Aorta (tissue), 5 donors: ENCODE results near the gene DAZAP1. TPM values are rescaled to one million over a fixed set of nuclear protein-coding genes. Genes with fewer than 3 reads are reported as not detected.

Source experiments
- ATAC-seq: fragments of 200-7000 bp; cut with Tn5 transposase; one replicate; pipeline ENCODE4 v1.9.1; 2022; ENCODE audit warnings: moderate library complexity; ENCODE audit not compliant: low FRiP score
- DNase-seq, 2 donors: peaks; one replicate each; pipeline ENCODE4 v3.0.0-alpha.2; 2020
- H3K27ac ChIP-seq, 2 donors: one replicate each; pipeline ENCODE4 v1.5.1; 2013; ENCODE audit warnings: low read length in 2 of 2, mild to moderate bottlenecking in 2 of 2, moderate library complexity in 2 of 2, control low read depth in 1 of 2, inconsistent platforms in 1 of 2, low read depth in 1 of 2
- H3K27me3 ChIP-seq, 2 donors: one replicate each; pipeline ENCODE4 v1.6.1; 2013; ENCODE audit warnings: control low read depth in 1 of 2, low read length in 1 of 2, mild to moderate bottlenecking in 1 of 2, moderate library complexity in 1 of 2; ENCODE audit not compliant: insufficient read depth in 2 of 2, control insufficient read depth in 1 of 2
- H3K36me3 ChIP-seq, 2 donors: one replicate each; pipeline ENCODE4 v1.6.1; 2013; ENCODE audit warnings: control low read depth in 1 of 2, low read length in 1 of 2, mild to moderate bottlenecking in 1 of 2; ENCODE audit not compliant: insufficient read depth in 2 of 2, control insufficient read depth in 1 of 2
- H3K4me1 ChIP-seq, 2 donors: one replicate each; pipeline ENCODE4 v1.6.1; 2013; ENCODE audit warnings: low read length in 2 of 2, control low read depth in 1 of 2, mild to moderate bottlenecking in 1 of 2, moderate library complexity in 1 of 2; ENCODE audit not compliant: insufficient read depth in 2 of 2, control insufficient read depth in 1 of 2
- H3K4me3 ChIP-seq, 2 donors: one replicate each; pipeline ENCODE4 v1.5.1; 2013; ENCODE audit warnings: low read length in 2 of 2, control low read depth in 1 of 2, mild to moderate bottlenecking in 1 of 2
- H3K9me3 ChIP-seq: one replicate; pipeline ENCODE4 v1.6.1; 2013; ENCODE audit warnings: mild to moderate bottlenecking, low read length; ENCODE audit not compliant: control insufficient read depth
- WGBS, 2 donors: extraction: QIAGEN DNeasy Blood & Tissue Kit; methylation state at CpG; one replicate each; pipeline ENCODE4 v1.1.7; 2013; 5-methylcytosine and 5-hydroxymethylcytosine counted together
- intact Hi-C, 2 donors: fragments of 100-400 bp; cut with DNase I; formaldehyde crosslinking; loops; one replicate each; pipeline versions ENCODE4 v1.14.2 to v1.15.0; 2022
- polyA plus RNA-seq, 2 donors: library from polyadenylated mRNA; stranded (reverse); fragments of 200-250 nt; gene quantifications; one replicate each; pipeline ENCODE4 v1.2.3, GENCODE V29; 2013
- total RNA-seq, 2 donors: library from RNA; stranded (reverse); fragmentation: NEBNext Ultra II Directional; extraction: Animal tissue kit (Norgen Biotek cat#: 25700); gene quantifications; one replicate each; pipeline ENCODE4 v1.2.1, GENCODE V29; 2021
- donor health status: healthy with polysubstance abuse.
- donor health status: Bipolar disorder and iron deficiency.
- donor health status: DM: no; HTN: no; CAD: no.
- donor health status: DM: no; HTN: no; CAD: no.
- donor health status: DM: yes; HTN: yes; CAD: no.

DAZAP1 gene
- total and polyA plus RNA-seq, 4 donors: 44.8 to 79.0 (median 76.5) TPM

GRCh38 chr19:1389033-1389940, 18.1 kb upstream of the DAZAP1 start:
- intact Hi-C loops: no loop called here
- Histone ChIP-seq H3K9me3 (no peaks in the 10 kb centered on the region), H3K36me3 (peaks cover 3 to 4% of the 10 kb centered on the region in 2 donors), H3K27me3 (no peaks in the 10 kb centered on the region), H3K4me1 (peaks cover 0 to 3% of the 10 kb centered on the region in 2 donors), H3K4me3 (no peak overlapping the region), H3K27ac (no peak overlapping the region)
- WGBS, 2 donors: 90 to 91% methylated on average over 39 of the region's 39 CpGs
- no peak for DNase-seq
- ATAC-seq: no peak

DNA sequence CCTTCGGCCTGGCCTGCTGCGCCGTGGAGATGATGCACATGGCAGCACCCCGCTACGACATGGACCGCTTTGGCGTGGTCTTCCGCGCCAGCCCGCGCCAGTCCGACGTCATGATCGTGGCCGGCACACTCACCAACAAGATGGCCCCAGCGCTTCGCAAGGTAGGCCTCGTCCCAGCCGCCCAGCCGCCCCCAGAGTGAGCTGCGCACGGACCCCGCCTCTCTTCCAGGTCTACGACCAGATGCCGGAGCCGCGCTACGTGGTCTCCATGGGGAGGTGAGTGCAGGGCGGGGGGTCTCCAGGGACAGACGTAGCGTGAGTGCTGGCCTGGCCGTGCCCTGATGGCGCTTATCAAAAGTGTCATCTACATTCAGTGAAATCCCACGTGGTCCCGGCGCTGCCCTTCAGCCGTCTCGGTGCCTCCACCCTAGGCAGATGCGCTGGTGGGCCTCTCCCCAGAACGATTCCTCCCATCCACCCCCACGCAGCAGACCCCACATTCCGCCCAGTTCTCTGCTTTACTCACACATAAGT, 16.4 kb upstream of the DAZAP1 start:
- H3K4me1 ChIP-seq: no peaks in the 10 kb centered on the region
- WGBS, 2 donors: 93 to 95% methylated on average over 42 of the region's 42 CpGs
- no peak overlapping the region for H3K4me3 ChIP-seq
- no peaks in the 10 kb centered on the region for H3K9me3 ChIP-seq
- H3K36me3 ChIP-seq: peaks cover 3 to 4% of the 10 kb centered on the region in 2 donors
- intact Hi-C loops: no loop called here
- H3K27me3 ChIP-seq: no peaks in the 10 kb centered on the region
- ATAC-seq (no peak), DNase-seq (peak in 1 of 2 donors; percentile 74)
- no peak overlapping the region for H3K27ac ChIP-seq

DNA sequence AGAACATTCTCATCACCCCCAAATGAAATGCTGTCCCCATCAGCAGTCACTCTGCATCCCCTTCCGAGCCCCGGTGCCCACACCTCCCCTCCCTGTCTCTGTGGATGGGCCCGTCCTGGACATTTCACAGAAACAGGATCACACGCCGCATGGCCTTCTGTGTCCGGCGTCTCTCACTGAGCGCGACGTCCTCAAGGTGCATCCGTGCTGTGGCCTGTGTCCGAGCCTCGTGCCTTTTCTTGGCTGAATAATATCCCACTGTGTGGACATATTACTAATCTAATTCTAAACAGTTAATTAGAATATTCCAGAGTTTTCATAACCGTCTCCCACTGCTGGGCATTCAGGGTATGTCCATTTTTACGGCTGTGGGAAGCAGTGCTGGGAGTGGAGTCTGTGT, 15.0 kb upstream of the DAZAP1 start:
- no peak overlapping the region for H3K4me3 ChIP-seq
- H3K36me3 ChIP-seq: peaks cover 3 to 4% of the 10 kb centered on the region in 2 donors
- H3K27ac ChIP-seq: no peak overlapping the region
- WGBS, 2 donors: 92 to 94% methylated on average over 15 of the region's 15 CpGs
- H3K4me1 ChIP-seq: no peaks in the 10 kb centered on the region
- H3K27me3 ChIP-seq: no peaks in the 10 kb centered on the region
- ATAC-seq (no peak), DNase-seq (no peak)
- intact Hi-C loops: no loop called here
- no peaks in the 10 kb centered on the region for H3K9me3 ChIP-seq

DNA sequence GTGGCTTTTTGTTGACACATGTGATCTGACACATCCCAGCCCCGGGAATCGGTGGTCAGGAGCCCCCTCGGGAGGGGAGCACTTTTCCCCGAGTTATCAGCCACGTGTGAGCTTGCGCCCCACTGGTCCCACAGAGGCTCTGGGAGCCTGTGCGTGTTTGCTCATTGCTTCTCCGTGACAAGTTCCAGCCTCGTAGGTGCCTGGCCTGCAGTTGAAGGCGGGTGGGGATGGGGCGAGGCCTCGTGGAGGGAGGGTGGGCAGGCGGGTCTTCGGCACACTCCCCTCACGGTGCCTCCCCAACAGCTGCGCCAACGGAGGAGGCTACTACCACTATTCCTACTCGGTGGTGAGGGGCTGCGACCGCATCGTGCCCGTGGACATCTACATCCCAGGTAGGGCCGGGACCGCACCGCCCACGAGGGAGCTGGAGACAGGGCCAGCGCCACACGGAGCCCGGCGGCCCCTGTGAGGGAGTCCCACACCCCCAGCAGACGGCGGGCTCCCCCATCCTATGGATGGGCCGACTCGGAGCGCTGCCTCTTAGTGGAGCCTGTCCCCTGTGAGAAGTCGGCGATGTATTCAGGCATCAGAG, 14.4 kb upstream of the DAZAP1 start:
- Histone ChIP-seq H3K36me3 (peaks cover 3 to 4% of the 10 kb centered on the region in 2 donors), H3K9me3 (no peaks in the 10 kb centered on the region), H3K27ac (no peak overlapping the region), H3K27me3 (no peaks in the 10 kb centered on the region), H3K4me3 (no peak overlapping the region), H3K4me1 (no peaks in the 10 kb centered on the region)
- DNase-seq: no peak
- ATAC-seq: no peak
- intact Hi-C loops: no loop called here
- 93% methylated on average over 36 to 37 of the region's 37 CpGs for WGBS, 2 donors

GRCh38 chr19:1393841-1394240, 13.5 kb upstream of the DAZAP1 start:
- H3K9me3 ChIP-seq: no peaks in the 10 kb centered on the region
- peaks cover 3% of the 10 kb centered on the region in 2 donors for H3K36me3 ChIP-seq
- H3K4me1 ChIP-seq: no peaks in the 10 kb centered on the region
- no peak overlapping the region for H3K4me3 ChIP-seq
- H3K27ac ChIP-seq: no peak overlapping the region
- H3K27me3 ChIP-seq: no peaks in the 10 kb centered on the region
- DNase-seq (no peak), ATAC-seq (no peak)
- intact Hi-C loops: no loop called here
- WGBS, 2 donors: 87 to 89% methylated on average over 17 of the region's 17 CpGs

DNA sequence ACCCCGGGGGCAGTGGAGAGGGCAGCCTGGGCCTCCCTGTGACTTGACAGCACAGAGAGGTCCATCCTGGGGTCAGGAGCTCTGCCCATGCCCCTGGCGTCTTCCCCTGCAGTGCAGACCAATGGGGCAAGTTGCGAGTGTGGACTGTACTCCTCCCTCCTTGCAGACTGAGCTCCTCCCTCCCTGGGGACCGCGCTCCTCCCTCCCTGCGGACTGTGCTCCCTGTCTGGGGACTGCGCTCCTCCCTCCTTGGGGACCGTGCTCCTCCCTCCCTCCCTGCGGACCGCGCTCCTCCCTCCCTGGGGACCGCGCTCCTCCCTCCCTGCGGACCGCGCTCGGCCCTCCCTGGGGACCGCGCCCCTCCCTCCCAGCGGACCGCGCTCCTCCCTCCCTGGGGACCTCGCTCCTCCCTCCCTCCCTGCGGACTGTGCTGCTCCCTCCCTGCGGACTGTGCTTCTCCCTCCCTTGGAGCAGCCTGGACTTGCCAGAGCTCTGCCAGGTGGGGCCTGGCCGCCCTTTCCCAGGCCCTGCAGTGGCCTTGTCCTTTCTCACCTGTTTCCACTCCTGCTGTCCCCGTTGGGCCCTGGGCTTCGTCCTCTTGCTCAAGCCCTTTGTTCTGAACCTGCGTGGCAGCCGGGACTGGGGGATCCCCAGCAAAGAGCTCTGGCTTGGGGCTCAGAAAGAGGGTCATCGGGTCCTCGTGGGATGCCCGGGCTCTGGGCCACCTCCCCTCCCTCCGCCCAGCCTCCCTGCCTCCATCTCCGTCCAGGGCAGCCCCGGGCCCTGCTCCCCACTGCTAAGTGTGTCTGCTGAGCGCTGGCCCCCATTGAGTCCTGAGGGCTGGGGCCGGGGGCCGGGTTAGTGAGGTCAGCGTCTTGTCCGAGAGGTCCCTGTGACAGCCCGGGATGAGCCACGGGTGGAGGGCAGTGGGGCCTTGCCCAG, 12.9 kb upstream of the DAZAP1 start:
- no peak overlapping the region for H3K4me3 ChIP-seq
- 67 to 78% methylated on average over 22 to 43 of the region's 43 CpGs for WGBS, 2 donors
- ATAC-seq (no peak), DNase-seq (no peak)
- H3K27ac ChIP-seq: no peak overlapping the region
- H3K27me3 ChIP-seq: no peaks in the 10 kb centered on the region
- H3K9me3 ChIP-seq: no peaks in the 10 kb centered on the region
- H3K36me3 ChIP-seq: peaks cover 0 to 2% of the 10 kb centered on the region in 2 donors
- intact Hi-C loops: no loop called here
- no peaks in the 10 kb centered on the region for H3K4me1 ChIP-seq

DNA sequence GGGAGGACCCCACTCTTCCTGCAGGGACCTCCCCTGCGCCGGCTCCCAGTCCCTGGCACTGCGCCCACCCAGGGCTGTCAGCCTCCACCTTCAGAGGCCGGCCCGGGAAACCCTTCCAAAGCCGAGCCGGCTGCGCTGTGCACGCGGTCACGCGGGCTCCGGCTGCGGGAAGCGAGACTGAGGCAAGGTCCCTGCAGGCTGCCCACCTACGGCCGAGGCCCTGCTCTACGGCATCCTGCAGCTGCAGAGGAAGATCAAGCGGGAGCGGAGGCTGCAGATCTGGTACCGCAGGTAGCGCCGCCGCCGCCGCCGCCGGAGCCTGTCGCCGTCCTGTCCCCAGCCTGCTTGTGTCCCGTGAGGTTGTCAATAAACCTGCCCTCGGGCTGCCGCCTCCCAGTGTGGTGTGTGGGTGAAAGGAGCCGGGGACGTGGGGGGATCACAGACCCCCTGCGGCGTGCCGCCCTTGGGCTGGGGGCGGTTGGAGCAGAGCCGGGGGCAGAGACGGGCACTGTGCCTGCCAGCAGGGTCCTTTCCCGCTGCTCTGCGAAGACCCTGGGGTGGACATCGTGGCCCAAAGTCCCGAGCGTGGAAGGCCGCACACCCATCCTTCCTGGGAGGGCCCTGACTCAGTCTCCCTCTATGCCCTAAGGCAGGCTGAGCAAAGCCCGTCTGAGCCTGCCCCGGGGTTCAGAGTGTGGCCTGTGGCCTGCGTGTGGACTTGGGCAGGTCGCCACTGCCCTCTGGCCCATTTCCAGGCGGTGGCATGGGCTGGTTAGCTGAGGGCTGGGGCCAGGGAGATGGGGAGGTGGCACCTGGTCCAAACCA, 12.0 kb upstream of the DAZAP1 start:
- DNase-seq (peak in 1 of 2 donors; percentile 73), ATAC-seq (no peak)
- Histone ChIP-seq H3K27ac (no peak overlapping the region), H3K4me3 (no peak overlapping the region), H3K27me3 (no peaks in the 10 kb centered on the region), H3K36me3 (peaks cover 0 to 2% of the 10 kb centered on the region in 2 donors), H3K4me1 (no peaks in the 10 kb centered on the region), H3K9me3 (no peaks in the 10 kb centered on the region)
- WGBS, 2 donors: 78 to 79% methylated on average over 50 to 52 of the region's 52 CpGs
- intact Hi-C loops: no loop called here
